GM12864 (cell line): Measurements from ENCODE around the gene ZBTB5.

Experiments
- DNase-seq: peaks from one replicate; pipeline ENCODE4 v3.0.0-alpha.2; 2011; ENCODE audit warnings: low read depth
- H3K4me3 ChIP-seq: 2 replicates; pipeline ENCODE4 v1.5.1; 2011; ENCODE audit warnings: mild to moderate bottlenecking, low read depth, low read length, control low read depth
- CTCF ChIP-seq: IDR thresholded peaks from 2 replicates; pipeline ENCODE4 v1.5.1; 2011; ENCODE audit warnings: low read depth, mild to moderate bottlenecking, moderate library complexity, low read length, control low read depth, inconsistent platforms; ENCODE audit errors: missing control alignments

The ZBTB5 gene

DNA sequence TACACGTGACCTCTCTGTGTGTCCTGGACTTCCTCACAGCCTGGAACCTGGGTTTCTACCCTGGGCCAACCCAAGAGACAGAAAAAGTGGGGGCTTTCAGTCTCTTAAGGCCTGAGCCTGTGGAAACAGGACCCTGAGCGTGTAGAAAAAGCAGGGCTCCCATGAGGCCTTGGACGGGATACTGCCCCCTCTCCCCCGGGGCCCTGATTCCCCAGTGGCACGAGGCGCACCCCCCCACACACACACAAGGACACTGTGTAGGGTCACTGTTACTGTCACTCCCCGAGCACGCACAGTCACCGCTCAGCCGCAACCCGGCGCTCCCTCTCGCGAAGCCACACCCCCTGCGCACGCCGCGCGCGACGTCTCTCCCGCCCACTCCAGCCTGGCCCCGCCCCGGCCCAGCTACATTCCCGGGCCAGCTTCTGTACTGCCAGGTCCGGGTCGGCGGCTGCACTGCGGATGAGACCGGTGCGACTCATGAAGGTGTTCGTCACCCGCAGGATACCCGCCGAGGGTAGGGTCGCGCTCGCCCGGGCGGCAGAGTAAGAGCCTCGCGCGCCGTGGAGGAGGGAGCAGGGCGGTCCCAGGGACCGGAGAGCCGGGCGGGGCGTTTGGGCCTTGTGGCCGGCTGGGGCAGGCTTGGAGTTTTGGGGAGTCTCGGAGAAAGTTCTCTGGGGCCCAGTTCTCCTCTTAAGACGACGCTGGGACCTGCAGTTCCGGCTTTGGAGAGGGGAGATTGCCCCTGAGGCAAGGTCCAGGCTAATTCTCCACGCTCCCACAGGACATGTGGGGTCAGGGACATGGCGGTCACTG, 42.8 kb downstream of the ZBTB5 start, which contains the start of gene GRHPR:
Gene GRHPR (plus strand): TSS at position 408 of the 816 bp plus-strand sequence. CDS start 55 bp downstream, at position 463.
- peak within 1 kb of the TSS; percentile 72 for H3K4me3 ChIP-seq
- no peak for TF ChIP-seq CTCF
- DNase-seq: no peak

- no peak for DNase-seq
- TF ChIP-seq CTCF: no peak
- H3K4me3 ChIP-seq: peak overlapping the region; percentile 72
Observed at GRCh38 chr9:37421914-37422288, 43.3 kb downstream of the ZBTB5 start.

DNA sequence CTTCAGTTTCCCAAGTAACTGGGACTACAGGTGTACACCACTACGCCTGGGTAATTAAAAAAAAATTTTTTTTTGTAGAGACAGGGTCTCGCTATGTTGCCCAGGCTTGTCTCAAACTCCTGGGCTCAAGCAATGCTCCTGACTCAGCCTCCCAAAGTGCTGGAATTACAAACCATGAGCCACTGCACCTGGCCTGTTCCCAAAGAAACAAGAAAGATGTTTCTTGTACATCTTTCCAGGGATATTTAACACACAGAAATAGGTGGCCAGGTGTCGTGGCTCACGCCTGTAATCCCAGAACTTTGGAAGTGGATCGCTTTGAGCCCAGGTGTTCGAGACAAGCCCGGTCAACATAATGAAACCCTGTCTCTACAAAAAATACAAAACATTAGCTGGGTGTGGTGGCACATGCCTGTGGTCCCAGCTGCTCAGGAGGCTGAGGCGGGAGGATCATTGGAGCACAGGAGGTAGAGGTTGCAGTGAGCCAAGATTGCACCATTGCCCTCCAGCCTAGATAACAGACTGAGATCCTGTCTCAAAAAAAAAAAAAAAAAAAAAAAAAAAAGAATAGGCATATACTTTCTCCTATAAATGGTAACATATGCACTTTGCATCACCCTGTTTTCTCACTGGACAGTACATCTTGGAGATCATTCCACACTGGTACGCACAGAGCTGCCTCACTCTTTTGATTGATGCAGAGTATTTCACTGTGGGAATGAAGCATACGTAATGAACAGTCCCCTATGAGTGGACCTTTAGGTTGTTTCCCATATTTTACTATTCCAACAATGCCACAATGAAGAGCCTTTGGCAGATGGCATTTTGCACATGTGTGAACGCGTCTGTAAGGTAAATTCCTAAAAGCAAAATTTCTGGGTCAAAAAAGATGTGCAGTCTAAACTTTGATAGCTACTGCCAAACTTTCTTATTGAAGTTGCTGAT, 44.7 kb downstream of the ZBTB5 start:
- TF ChIP-seq CTCF: no peak
- no peak for DNase-seq
- no peak overlapping the region for H3K4me3 ChIP-seq

GRCh38 chr9:37419204-37419603, 46.0 kb downstream of the ZBTB5 start:
- DNase-seq: no peak
- no peak for TF ChIP-seq CTCF
- no peak overlapping the region for H3K4me3 ChIP-seq

GRCh38 chr9:37417857-37418618, 47.2 kb downstream of the ZBTB5 start:
- no peak overlapping the region for H3K4me3 ChIP-seq
- TF ChIP-seq CTCF: no peak
- no peak for DNase-seq

DNA sequence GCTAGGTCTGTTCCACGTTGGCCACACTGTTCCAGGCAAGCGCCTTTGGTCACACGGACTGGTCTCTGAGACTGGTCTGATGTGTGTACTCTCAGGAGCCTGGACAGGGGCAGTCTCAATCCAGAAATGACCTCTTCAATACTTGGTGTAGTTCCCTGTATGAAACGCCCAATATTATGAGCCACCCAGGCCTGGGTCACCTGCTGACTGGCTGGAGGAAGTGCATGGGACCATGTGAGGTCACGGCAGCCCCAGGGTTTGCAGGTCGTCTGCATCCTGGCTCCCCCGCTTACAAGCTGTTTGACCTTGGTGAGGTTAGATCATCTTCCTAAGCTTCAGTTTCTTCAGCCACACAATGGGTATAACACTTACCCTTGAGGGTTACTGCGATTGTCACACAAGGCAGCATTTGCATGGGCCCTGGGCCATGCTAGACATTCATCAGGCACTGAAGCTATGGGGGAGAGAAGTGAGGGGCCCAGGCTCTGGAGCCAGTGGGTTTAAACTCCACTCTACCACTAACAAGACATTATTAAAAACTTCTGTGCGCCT, 47.9 kb downstream of the ZBTB5 start:
- H3K4me3 ChIP-seq: no peak overlapping the region
- TF ChIP-seq CTCF: no peak
- no peak for DNase-seq
